CD14-positive monocyte (primary cell): Measurements from ENCODE around the gene C11orf86. TPM values are rescaled to one million over a fixed set of nuclear protein-coding genes. Genes with fewer than 3 reads are reported as not detected.

Source experiments
- DNase-seq, 3 donors: peaks; one replicate each; pipeline ENCODE4 v3.0.0-alpha.2; 2011 to 2022
- H2AFZ ChIP-seq: 2 replicates; pipeline ENCODE4 v1.6.0; 2012; ENCODE audit warnings: mild to moderate bottlenecking, low read depth, low read length, inconsistent platforms; ENCODE audit not compliant: insufficient read depth, poor library complexity, severe bottlenecking
- H3K27ac ChIP-seq, 2 donors: 1 replicate in 1 of 2; 2 replicates in 1 of 2; pipeline ENCODE4 v1.5.1; 2012 to 2013; ENCODE audit warnings: low read length in 2 of 2, control low read depth in 1 of 2, inconsistent platforms in 1 of 2, low read depth in 1 of 2, mild to moderate bottlenecking in 1 of 2
- H3K27me3 ChIP-seq, 2 donors: one replicate each; pipeline versions ENCODE4 v1.6.0 to v1.6.1; 2011 to 2013; ENCODE audit warnings: low read length in 2 of 2; ENCODE audit not compliant: control insufficient read depth in 2 of 2, insufficient read depth in 2 of 2
- H3K36me3 ChIP-seq, 2 donors: replicated peaks in 1 of 2; 1 replicate in 1 of 2; 2 replicates in 1 of 2; pipeline versions ENCODE4 v1.5.1 to v1.6.1; 2012 to 2013; ENCODE audit warnings: low read length in 2 of 2, control low read depth in 1 of 2, inconsistent platforms in 1 of 2, mild to moderate bottlenecking in 1 of 2; ENCODE audit not compliant: insufficient read depth in 2 of 2, control insufficient read depth in 1 of 2
- H3K4me1 ChIP-seq, 2 donors: 1 replicate in 1 of 2; 2 replicates in 1 of 2; pipeline versions ENCODE4 v1.5.1 to v1.6.1; 2012 to 2013; ENCODE audit warnings: low read length in 2 of 2, control low read depth in 1 of 2, inconsistent platforms in 1 of 2, mild to moderate bottlenecking in 1 of 2, moderate library complexity in 1 of 2; ENCODE audit not compliant: insufficient read depth in 2 of 2, control insufficient read depth in 1 of 2
- H3K4me2 ChIP-seq: replicated peaks from 2 replicates; pipeline ENCODE3; 2012; ENCODE audit warnings: low read length, moderate library complexity, mild to moderate bottlenecking; ENCODE audit not compliant: poor library complexity, severe bottlenecking; ENCODE audit errors: extremely low read depth
- H3K4me3 ChIP-seq, 3 experiments: fragments of 200-600 bp in 1 of 3; sonication (generic) in 1 of 3; replicated peaks in 1 of 3; 1 replicate in 2 of 3; 2 replicates in 1 of 3; pipeline ENCODE4 v1.5.1; 2011 to 2013; ENCODE audit warnings: low read length in 3 of 3, mild to moderate bottlenecking in 3 of 3, control low read depth in 2 of 3, low read depth in 2 of 3, inconsistent platforms in 1 of 3, moderate library complexity in 1 of 3
- H3K79me2 ChIP-seq: 2 replicates; pipeline ENCODE4 v1.6.0; 2012; ENCODE audit warnings: mild to moderate bottlenecking, control low read depth, inconsistent platforms, low read length, moderate library complexity; ENCODE audit not compliant: insufficient read depth
- H3K9ac ChIP-seq: 2 replicates; pipeline ENCODE4 v1.6.0; 2017; ENCODE audit warnings: low read length, mild to moderate bottlenecking; ENCODE audit not compliant: insufficient read depth, poor library complexity, severe bottlenecking
- H3K9me3 ChIP-seq, 2 donors: replicated peaks in 1 of 2; 1 replicate in 1 of 2; 2 replicates in 1 of 2; pipeline versions ENCODE4 v1.5.1 to v1.6.1; 2012 to 2013; ENCODE audit warnings: low read length in 2 of 2, control low read depth in 1 of 2; ENCODE audit not compliant: control insufficient read depth in 1 of 2, insufficient read depth in 1 of 2
- H4K20me1 ChIP-seq: 2 replicates; pipeline ENCODE4 v1.6.0; 2012; ENCODE audit warnings: mild to moderate bottlenecking, low read length, control low read depth, moderate library complexity; ENCODE audit not compliant: insufficient read depth
- H3K27ac Mint-ChIP-seq, 7 donors: one replicate each; pipeline ENCODE4 v1.8.0; 2020; ENCODE audit warnings: mild to moderate bottlenecking in 7 of 7, mixed read lengths in 7 of 7, moderate library complexity in 6 of 7, inconsistent platforms in 2 of 7
- H3K27me3 Mint-ChIP-seq, 3 donors: one replicate each; pipeline ENCODE4 v1.8.0; 2021 to 2022; ENCODE audit warnings: low read depth in 3 of 3, mild to moderate bottlenecking in 3 of 3, mixed read lengths in 3 of 3, moderate library complexity in 3 of 3, inconsistent platforms in 1 of 3
- H3K36me3 Mint-ChIP-seq, 2 donors: one replicate each; pipeline ENCODE4 v1.8.0; 2020; ENCODE audit warnings: mixed read lengths in 2 of 2, inconsistent platforms in 1 of 2, mild to moderate bottlenecking in 1 of 2
- H3K4me1 Mint-ChIP-seq: one replicate; pipeline ENCODE4 v1.8.0; 2020; ENCODE audit warnings: mild to moderate bottlenecking, mixed read lengths
- H3K4me3 Mint-ChIP-seq, 2 donors: one replicate each; pipeline ENCODE4 v1.8.0; 2020; ENCODE audit warnings: mild to moderate bottlenecking in 2 of 2, mixed read lengths in 2 of 2, moderate library complexity in 1 of 2
- H3K9me3 Mint-ChIP-seq, 7 donors: one replicate each; pipeline ENCODE4 v1.8.0; 2020 to 2022; ENCODE audit warnings: mixed read lengths in 7 of 7, mild to moderate bottlenecking in 6 of 7, moderate library complexity in 6 of 7, inconsistent platforms in 2 of 7
- CTCF ChIP-seq: fragments of 200-600 bp; IDR thresholded peaks from one replicate; pipeline ENCODE4 v1.8.0; 2022; ENCODE audit warnings: antibody characterized with exemption, mild to moderate bottlenecking
- WGBS: methylation state at CpG from one replicate; pipeline ENCODE4 v1.1.5; 2013; ENCODE audit warnings: missing lambda C conversion rate; ENCODE audit not compliant: insufficient coverage; 5-methylcytosine and 5-hydroxymethylcytosine counted together
- intact Hi-C, 2 donors: fragments of 100-400 bp; cut with micrococcal nuclease; formaldehyde crosslinking; loops; one replicate each; pipeline versions ENCODE4 v1.15.0 to v1.15.1; 2023
- polyA plus RNA-seq, 3 donors: library from polyadenylated mRNA; depleted of rRNA in 1 of 3; unstranded in 2 of 3; stranded (reverse) in 1 of 3; fragments of 300-500 nt in 2 of 3; fragments of >200 nt in 1 of 3; fragmentation: Illumina TruSeq in 2 of 3; gene quantifications; 1 replicate in 2 of 3; 2 replicates in 1 of 3; pipeline ENCODE4 v1.2.3, GENCODE V29; 2012 to 2021

C11orf86 gene
- polyA plus RNA-seq, 3 donors = not detected

- no peak for TF ChIP-seq CTCF
- intact Hi-C loops = no loop called here
- DNase-seq = no peak
- H2AFZ ChIP-seq = no peak overlapping the region
- Mint-ChIP-seq H3K27ac (no peak overlapping the region), H3K27me3 (peaks cover 2 to 15% (median 9%) of the 10 kb centered on the region in 3 donors), H3K4me3 (no peak overlapping the region), H3K9me3 (no peaks in the 10 kb centered on the region), H3K36me3 (no peaks in the 10 kb centered on the region), H3K4me1 (peaks cover 3% of the 10 kb centered on the region)
- no peak overlapping the region for H3K9ac ChIP-seq
- no peak overlapping the region for H3K4me3 ChIP-seq
- no peak overlapping the region for H3K4me2 ChIP-seq
- 66% methylated on average over 6 of the region's 9 CpGs for WGBS
- H3K79me2 ChIP-seq = no peaks in the 10 kb centered on the region
- H4K20me1 ChIP-seq = no peaks in the 10 kb centered on the region
- H3K27ac ChIP-seq = no peak overlapping the region
- no peaks in the 10 kb centered on the region for H3K36me3 ChIP-seq
- no peaks in the 10 kb centered on the region for H3K4me1 ChIP-seq
- H3K27me3 ChIP-seq = no peaks in the 10 kb centered on the region
- H3K9me3 ChIP-seq = no peaks in the 10 kb centered on the region
Observed at GRCh38 chr11:66934950-66935779, 39.9 kb upstream of the C11orf86 start.

GRCh38 chr11:66936311-66936711 is 38.8 kb upstream of the C11orf86 start:
- H4K20me1 ChIP-seq = no peaks in the 10 kb centered on the region

More at GRCh38 chr11:66936311-66936711, 38.8 kb upstream of the C11orf86 start:
- no peak for DNase-seq
- no peaks in the 10 kb centered on the region for H3K9me3 ChIP-seq
- Mint-ChIP-seq H3K4me1 (peaks cover 3% of the 10 kb centered on the region), H3K9me3 (no peaks in the 10 kb centered on the region), H3K27ac (no peak overlapping the region), H3K4me3 (no peak overlapping the region), H3K27me3 (peaks cover 2 to 15% (median 10%) of the 10 kb centered on the region in 3 donors), H3K36me3 (no peaks in the 10 kb centered on the region)
- H3K9ac ChIP-seq = no peak overlapping the region
- no peaks in the 10 kb centered on the region for H3K36me3 ChIP-seq
- H3K27ac ChIP-seq = no peak overlapping the region
- no peak overlapping the region for H3K4me2 ChIP-seq
- no peaks in the 10 kb centered on the region for H3K27me3 ChIP-seq
- no peaks in the 10 kb centered on the region for H3K79me2 ChIP-seq
- H2AFZ ChIP-seq = no peak overlapping the region
- WGBS = no CpG with 5 or more reads among the region's 2 CpGs
- H3K4me1 ChIP-seq = no peaks in the 10 kb centered on the region
- intact Hi-C loops = no loop called here
- TF ChIP-seq CTCF = no peak
- no peak overlapping the region for H3K4me3 ChIP-seq
